Right atrium auricular region (tissue), 2 donors: Measurements from ENCODE around the gene BRI3BP. TPM values are rescaled to one million over a fixed set of nuclear protein-coding genes. Genes with fewer than 3 reads are reported as not detected.

ENCODE experiments used
- DNase-seq: peaks from one replicate; pipeline ENCODE4 v3.0.0-alpha.2; 2019; ENCODE audit warnings: low spot score
- H3K27ac ChIP-seq, 2 donors: fragments of 200-600 bp; sonication (generic); 1 replicate in 1 of 2; 2 replicates in 1 of 2; pipeline ENCODE4 v1.5.1; 2016 to 2019
- H3K27me3 ChIP-seq, 2 donors: fragments of 200-600 bp; sonication (generic); one replicate each; pipeline versions ENCODE4 v1.5.1 to v1.6.0; 2017 to 2019
- H3K36me3 ChIP-seq: fragments of 200-600 bp; sonication (generic); one replicate; pipeline ENCODE4 v1.5.1; 2016
- H3K4me1 ChIP-seq, 2 donors: fragments of 200-600 bp; sonication (generic); one replicate each; pipeline versions ENCODE4 v1.5.1 to v1.6.0; 2017 to 2019
- H3K4me3 ChIP-seq, 2 donors: fragments of 200-600 bp; sonication (generic); 1 replicate in 1 of 2; 2 replicates in 1 of 2; pipeline ENCODE4 v1.5.1; 2017 to 2019; ENCODE audit warnings: mild to moderate bottlenecking in 1 of 2, moderate library complexity in 1 of 2
- H3K9me3 ChIP-seq, 2 donors: fragments of 200-600 bp; sonication (generic); one replicate each; pipeline ENCODE4 v1.5.1; 2019
- total RNA-seq, 2 donors: library from RNA; depleted of rRNA; stranded (reverse); fragments of >200 nt; gene quantifications; one replicate each; pipeline ENCODE4 v1.1.0, GENCODE V29; 2016
- TF ChIP-seq, protein P1 (sequence below), 2 donors: fragments of 200-600 bp; sonication (generic); IDR thresholded peaks; one replicate each; pipeline ENCODE4 v1.5.1; 2019; ENCODE audit warnings: antibody characterized with exemption in 2 of 2

BRI3BP gene
- total RNA-seq, 2 donors from 2014 or later, result 2.8 TPM

GRCh38 chr12:124949779-124950728, 43.4 kb upstream of the BRI3BP start:
- H3K9me3 ChIP-seq, result no peaks in the 10 kb centered on the region
- no peak overlapping the region for H3K4me3 ChIP-seq
- TF ChIP-seq, protein P1, sequence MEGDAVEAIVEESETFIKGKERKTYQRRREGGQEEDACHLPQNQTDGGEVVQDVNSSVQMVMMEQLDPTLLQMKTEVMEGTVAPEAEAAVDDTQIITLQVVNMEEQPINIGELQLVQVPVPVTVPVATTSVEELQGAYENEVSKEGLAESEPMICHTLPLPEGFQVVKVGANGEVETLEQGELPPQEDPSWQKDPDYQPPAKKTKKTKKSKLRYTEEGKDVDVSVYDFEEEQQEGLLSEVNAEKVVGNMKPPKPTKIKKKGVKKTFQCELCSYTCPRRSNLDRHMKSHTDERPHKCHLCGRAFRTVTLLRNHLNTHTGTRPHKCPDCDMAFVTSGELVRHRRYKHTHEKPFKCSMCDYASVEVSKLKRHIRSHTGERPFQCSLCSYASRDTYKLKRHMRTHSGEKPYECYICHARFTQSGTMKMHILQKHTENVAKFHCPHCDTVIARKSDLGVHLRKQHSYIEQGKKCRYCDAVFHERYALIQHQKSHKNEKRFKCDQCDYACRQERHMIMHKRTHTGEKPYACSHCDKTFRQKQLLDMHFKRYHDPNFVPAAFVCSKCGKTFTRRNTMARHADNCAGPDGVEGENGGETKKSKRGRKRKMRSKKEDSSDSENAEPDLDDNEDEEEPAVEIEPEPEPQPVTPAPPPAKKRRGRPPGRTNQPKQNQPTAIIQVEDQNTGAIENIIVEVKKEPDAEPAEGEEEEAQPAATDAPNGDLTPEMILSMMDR (IDR thresholded peaks at IDR 0.05), result no peak
- H3K36me3 ChIP-seq, result peaks cover 45% of the 10 kb centered on the region
- DNase-seq, result no peak
- H3K4me1 ChIP-seq, result peaks cover 0 to 11% of the 10 kb centered on the region in 2 donors
- no peaks in the 10 kb centered on the region for H3K27me3 ChIP-seq
- H3K27ac ChIP-seq, result no peak overlapping the region

DNA sequence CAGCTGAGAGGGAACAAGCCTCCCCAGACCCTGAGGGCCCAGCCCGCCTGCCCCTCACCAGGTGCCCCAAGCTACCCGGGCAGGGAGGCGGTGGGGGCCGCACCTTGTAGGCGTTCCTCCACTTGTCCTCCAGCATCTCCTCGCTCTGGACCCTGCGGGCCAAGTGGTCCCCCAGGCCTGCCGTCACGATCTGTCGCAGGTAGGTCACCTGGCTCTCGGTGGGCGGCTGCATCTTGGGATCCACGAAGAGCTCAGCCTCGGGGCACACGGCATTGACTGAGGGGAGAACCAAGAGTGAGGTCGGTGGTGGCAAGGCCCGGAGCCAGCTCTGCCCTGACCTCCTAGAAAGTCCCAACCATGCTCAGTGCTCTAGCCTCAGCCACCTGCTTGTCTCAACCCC, 41.1 kb upstream of the BRI3BP start:
- Histone ChIP-seq H3K4me3 (no peak overlapping the region), H3K36me3 (peaks cover 61% of the 10 kb centered on the region), H3K4me1 (peaks cover 0 to 8% of the 10 kb centered on the region in 2 donors), H3K27me3 (no peaks in the 10 kb centered on the region), H3K27ac (no peak overlapping the region), H3K9me3 (no peaks in the 10 kb centered on the region)
- no peak for DNase-seq
- TF ChIP-seq, protein P1 (IDR thresholded peaks at IDR 0.05), result no peak

DNA sequence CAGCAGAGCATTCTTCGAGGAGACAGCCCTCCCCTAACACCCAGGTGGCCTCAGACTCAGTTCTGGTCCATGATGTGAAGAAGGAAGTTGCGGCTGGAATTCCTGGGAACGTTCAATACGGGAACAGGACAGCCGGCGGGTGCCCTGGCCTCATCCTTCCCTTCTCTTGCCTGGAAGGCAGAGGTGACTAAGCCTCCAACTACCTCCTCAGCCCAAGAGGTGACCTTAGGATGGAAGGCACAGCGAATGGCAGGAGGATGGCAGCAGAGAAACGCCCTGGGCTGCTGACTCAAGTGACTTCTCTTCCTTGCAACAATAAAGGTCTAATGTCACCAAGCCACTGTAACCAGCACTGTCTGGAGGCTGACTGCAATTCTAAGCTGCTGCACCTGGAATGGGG, 40.6 kb upstream of the BRI3BP start:
- Histone ChIP-seq H3K4me1 (peaks cover 0 to 3% of the 10 kb centered on the region in 2 donors), H3K9me3 (no peaks in the 10 kb centered on the region), H3K27ac (no peak overlapping the region), H3K36me3 (peaks cover 62% of the 10 kb centered on the region), H3K4me3 (no peak overlapping the region), H3K27me3 (no peaks in the 10 kb centered on the region)
- DNase-seq, result no peak
- TF ChIP-seq, protein P1 (IDR thresholded peaks at IDR 0.05), result no peak

DNA sequence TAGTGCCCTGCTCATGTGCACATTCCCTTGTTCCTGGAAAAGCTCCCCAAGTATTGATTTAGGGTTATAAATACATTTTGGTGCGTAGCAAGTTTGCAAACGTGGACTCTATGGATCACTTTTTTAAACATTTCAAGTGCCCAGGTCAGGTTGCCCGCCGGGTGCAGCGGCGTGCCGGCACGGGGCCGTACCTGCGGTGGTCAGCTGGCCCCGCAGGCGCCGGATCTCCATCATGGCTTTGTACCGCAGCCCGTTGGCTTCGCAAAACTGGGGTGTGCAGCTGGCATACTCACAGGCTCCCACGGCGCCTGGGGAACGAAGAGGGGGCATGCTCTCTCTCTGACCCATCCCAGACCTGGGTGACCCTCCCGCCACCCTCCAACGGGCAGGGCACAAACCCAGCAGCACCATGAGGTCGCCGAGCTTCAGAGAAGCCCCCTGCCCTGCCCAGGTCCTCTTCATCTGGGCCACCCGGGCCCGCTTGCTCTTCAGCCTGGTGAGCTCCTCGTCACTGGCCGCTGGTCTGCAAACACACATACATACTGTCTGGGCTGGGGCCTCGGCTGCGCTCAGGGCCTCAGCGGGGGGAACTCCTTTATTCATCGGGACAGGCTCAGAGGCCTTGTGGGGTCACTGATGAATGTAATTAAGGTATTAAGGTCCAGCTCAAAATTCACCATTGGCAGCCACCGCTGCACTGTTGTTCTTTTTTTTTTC, 39.6 kb upstream of the BRI3BP start:
- TF ChIP-seq, protein P1 (IDR thresholded peaks at IDR 0.05), result no peak
- DNase-seq, result no peak
- peaks cover 58% of the 10 kb centered on the region for H3K36me3 ChIP-seq
- no peak overlapping the region for H3K27ac ChIP-seq
- H3K4me1 ChIP-seq, result no peaks in the 10 kb centered on the region
- H3K9me3 ChIP-seq, result no peaks in the 10 kb centered on the region
- H3K27me3 ChIP-seq, result no peaks in the 10 kb centered on the region
- no peak overlapping the region for H3K4me3 ChIP-seq

DNA sequence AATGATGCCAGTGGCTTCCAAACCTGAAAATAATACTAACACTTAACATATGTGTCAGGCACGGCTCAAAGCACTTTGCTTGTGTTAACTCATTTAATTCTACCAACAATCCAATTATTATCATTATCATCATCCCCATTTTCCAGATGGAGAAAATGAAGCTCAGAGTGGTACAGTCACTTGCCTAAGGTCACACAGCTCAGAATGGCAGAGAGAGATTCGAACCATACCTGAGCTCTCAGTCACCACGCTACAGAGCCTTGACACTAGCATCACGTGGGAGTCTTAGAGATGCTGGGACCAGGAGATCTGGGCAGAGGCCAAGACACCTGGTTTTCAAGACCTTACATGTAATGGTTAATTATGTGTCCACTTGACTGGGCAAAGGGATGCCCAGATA, 38.7 kb upstream of the BRI3BP start:
- H3K9me3 ChIP-seq, result no peaks in the 10 kb centered on the region
- no peak overlapping the region for H3K27ac ChIP-seq
- H3K27me3 ChIP-seq, result no peaks in the 10 kb centered on the region
- H3K4me3 ChIP-seq, result no peak overlapping the region
- peaks cover 51% of the 10 kb centered on the region for H3K36me3 ChIP-seq
- TF ChIP-seq, protein P1 (IDR thresholded peaks at IDR 0.05), result no peak
- DNase-seq, result no peak
- no peaks in the 10 kb centered on the region for H3K4me1 ChIP-seq
